Activated gamma-delta T cell (primary cell): ENCODE results near the gene PHF21B.

Experiments used
- DNase-seq: peaks from one replicate; lab custom pipeline; 2025; lab: John Stamatoyannopoulos, UW

PHF21B gene

DNA sequence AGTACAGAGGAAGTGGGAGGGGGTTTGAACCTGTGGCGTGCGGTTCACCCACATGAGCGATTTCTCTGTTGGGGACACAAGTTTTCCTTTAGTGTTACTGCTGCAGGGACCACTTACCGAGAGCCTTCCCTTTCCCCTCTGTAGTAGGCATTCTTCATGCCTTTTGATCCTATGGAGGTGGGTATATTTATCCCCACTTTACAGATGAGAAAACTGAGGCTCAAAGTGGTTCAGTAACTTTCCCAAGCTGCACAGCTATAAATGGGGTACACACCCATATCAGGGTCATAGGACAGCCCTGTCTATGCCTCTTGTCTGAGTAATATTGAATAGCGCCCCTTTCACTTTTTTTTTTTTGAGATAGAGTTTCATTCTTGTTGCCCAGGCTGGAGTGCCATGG is 3.3 kb upstream of the PHF21B start:
- DNase-seq, result no peak

DNA sequence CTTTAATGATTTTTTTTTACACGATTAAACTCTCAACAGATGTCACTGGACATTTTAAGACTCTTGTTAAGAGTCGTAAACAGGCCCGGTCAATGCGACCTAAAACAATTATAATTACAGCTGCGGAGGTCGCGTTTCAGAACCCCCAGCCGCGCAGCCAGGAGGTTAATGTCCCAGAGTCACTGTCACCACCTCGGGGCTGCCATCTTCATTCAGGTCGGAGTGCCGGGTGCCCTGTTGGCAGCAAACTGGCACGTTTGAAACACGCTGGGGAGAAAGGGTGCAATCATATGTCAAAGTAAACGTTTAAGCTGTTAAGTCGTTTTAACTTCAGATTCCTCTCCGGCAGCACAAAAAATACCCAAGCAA is 711 bp upstream of the PHF21B start:
- no peak for DNase-seq

DNA sequence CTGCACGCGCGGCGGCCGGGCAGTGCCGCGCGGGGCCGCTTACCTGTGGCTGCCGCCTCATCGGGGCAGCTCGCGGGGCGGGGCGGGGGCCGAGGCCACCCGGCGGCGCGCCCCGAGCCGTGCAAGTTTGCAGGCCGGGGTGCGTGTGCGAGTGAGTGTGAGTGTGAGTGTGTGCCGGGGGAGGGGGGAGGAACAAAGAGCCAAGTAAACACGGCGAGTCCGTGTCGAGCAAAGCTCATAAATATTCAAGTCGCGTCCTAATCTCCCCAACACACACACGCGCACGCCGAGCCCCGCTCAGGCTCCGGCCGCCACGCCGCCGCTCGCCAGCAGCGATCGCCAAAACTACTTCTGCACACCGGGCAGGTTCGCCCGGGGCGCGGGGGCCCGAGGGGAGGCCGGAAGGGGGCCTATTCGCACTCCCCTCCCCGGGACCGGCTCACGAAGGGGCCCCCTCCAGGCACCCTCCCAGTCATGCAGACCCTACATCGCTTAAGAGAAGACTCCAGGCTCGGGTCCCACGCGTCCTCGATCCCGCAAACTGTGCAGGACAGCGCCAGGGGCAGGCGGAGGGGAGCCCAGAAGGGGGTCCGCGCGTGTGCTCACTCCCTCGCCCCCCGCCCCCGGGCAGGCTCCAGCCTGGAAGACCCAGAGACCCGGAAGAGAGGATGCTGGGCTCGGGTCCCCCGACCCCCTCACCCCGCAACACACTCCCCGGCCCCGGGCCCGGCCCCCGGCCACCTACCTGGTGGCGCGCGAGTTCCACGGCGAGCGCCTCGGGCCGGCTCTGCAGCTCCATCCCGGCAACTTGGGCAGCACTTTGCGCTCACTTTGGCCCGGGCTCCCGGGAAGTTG is 827 bp downstream of the PHF21B start:
- DNase-seq, result no peak

DNA sequence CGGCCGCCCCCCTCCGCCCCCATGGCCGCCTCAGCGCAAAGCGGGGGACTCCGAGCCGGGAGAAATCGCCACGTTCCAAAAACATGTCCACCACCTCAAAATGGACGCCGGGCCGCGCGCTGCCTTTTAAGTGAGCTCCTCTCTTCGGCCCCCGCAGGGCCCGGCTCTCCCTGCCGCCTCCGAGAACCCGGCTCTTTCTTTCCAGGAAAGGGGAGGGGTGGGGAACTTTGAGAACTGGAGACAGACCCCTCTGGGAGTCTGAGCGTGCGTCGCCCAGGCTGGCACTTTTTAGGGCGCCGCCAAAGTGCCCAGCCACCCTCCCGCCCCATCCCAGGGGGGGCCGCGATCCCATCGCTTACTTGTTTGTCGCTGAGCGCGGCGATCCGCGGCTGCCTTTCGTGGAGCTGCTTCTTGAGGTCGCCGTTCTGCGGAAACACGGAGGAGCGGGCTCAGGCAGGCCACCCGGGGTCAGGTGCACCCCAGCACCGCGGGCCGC is 1.6 kb downstream of the PHF21B start:
- no peak for DNase-seq

DNA sequence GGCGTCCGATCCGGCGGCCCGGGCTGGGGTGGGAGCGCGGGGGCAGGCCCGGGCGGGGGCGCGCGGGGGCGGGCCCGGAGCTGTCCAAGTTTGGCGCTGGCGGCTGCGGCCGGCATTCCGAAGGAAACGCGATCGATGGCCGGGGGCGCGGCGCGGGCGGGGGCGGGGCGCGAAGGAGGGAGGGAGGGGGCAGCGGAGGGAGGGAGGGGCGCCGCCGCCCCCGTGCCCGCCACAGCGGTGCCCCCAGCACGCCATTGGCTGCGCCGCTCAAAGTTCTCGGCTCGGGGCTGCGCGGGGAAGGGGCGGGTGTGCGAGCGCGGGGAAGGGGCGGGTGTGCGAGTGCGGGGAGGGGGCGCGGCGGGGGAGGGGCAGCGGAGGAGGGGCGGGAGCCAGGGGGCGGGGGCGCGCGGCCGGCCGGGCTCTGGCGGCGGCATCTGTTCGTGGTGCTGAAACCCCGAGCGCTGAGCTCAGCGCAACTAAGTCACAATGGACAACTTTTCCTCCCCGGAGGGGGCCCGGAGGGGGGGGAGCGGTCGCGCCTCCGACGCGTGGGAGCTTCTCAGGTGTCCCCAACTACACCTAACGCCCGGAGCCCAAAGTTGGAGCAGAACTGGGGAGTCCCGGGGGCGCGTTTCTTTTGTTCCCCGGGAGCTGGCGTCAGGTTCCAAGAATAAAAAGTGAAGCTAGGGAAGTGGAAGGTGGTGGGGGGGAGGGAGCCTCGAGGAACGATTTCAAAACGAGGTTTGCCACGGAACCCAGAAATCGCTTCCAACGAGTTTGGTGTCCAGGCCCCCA is 2.2 kb downstream of the PHF21B start:
- DNase-seq, result no peak

DNA sequence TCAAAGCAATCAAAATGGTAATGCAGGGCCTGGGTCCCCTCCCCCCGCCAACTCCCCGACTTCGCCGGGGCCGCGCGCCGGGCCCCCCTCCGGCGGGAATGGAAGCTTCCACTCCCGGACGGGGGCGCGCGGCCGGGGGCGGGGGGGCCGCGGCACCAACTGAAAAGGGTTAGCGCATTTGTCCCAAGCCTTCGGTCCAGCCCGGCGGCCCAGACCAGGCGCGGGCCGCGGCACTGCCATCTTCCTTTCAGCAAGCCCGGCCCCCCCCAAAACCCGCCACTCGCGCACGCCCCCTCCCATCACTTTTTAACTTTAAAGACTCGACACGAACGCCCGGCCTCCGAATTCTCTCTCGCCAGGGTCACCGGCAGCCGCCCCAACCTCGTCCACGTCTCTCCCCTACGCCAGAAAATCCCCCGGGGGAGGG is 2.8 kb downstream of the PHF21B start:
- DNase-seq, result no peak

DNA sequence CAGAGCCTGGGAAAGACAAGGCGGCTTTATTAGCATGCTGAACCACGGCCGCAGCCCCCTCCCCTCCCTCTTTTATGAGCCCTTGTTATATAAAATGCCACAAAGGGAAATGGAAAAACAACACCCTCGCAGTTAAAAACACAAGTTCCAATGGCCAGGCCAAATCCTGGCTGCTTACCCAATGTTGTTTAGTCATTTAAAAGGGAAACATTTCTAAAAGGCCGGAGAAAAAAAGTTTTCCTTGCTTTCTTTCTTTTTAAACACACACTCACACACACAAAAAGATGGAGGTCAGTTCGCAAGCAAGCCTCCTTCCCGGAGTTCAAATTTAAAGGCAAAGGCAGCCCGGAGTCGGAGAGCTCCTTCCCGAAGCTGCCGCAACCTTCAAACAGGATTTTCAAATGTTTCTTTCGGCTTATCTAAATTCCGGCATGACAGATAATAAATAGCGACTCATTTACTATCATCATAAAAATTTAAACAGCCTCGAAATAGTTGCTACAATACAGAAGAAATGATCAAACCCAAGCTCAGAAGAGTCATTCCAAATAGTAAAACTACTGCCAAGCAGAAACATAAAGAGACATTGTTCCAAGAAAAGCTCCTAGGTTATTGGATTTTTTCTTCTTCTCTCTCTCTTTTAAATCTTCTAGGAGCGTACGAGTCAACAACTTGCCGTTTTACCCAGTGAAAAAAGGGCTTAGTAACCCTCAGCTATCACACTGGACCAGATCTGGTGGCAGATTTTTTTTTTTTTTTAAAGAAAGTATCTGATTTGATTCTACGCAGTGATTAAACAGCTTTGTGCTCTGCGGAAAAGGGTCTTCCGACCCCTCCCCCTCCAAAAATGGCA is 3.5 kb downstream of the PHF21B start:
- no peak for DNase-seq

DNA sequence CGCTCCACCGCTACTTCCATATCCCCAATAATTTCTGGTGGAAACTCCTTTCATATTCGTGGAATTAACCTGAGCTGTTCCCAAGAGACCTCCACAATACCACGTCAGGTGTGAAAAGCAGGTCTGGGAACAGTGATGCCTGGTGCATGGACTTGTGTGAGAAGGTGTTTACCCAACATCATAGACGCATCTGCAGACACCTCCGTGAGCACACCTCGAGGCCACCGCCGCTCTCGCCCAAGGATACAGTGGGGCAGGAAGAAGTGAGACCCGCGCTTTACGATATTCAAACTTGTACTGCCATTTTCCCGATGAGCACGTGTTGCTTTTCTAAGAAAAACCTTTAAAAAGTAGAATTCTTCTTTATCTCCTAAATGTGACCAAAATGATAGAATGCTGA is 8.2 kb downstream of the PHF21B start:
- no peak for DNase-seq

DNA sequence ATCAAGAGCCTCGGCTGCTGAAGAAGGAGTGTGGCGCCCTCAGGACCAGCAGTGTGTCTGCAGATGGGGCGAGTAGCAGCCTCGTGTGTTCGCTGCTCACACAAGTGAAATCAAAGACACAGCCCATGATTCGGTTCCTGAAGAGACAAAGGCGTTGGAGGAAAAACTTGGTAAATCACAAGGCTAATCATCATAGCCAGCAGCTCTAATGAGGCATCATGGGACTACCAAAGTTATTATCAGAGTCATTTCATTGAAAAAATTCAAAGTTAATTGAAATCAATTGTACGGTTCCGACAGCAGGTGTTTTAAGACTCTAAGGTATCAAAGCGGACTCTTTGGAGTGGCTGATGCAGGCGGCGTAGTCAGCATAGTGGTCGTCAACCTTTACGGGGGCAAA is 9.5 kb downstream of the PHF21B start:
- DNase-seq, result no peak

DNA sequence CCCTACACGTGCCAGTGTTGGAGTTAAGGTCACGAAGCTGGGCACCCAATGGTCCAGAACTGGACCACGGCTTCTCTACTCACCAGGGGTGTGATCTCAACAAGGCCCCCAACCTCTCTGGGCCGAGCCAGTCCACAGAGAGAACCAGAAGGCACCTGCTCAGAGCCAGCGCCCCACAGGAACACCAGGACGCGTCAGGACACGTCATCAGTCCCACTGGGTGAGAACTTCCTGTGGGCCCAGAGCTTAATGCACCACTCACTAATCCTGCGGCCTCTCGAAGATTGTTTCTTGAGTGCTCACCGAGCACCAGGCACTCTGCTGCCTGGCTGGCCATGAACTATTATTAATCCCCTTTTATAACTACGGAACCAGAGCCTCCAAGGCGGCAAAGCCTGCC is 10.1 kb downstream of the PHF21B start:
- DNase-seq, result no peak

DNA sequence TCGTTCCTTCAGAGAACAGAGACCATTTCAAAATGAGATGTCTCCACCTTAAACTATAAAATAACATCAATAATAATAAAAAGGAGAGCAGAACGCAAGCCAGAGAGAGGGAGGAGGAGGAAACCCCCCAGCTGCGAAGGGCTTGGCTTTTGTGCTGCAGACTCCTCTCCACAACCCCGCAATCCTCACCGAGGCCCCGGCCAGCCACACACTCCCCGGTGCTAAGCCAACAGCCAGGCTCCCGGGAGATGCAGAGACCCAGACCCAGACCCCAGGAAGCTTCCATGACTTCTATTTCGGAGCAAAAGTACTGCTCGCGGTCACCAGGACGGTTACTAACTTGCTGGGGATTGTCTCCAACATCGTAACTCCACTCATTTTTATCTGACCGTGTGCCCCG is 10.6 kb downstream of the PHF21B start:
- DNase-seq, result no peak

DNA sequence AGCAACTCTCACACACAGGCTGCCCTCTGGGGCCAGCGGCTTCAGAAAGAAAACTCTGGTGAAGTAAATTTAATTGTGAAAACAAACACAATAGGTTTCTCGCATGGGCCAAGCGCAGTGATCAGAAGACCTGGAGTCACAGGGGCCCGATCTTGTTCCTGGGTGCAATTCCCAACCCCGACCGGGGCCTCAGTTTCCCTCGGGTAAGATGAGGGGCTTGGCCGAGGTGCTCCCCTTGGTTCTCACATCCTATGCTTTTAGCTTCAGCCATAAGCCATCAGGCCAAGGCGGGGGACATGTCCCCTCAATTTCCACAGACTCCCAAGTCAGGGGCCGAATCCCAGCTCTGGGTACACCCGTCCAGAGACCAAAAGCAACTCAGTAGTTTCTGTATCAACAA is 11.5 kb downstream of the PHF21B start:
- DNase-seq, result no peak

DNA sequence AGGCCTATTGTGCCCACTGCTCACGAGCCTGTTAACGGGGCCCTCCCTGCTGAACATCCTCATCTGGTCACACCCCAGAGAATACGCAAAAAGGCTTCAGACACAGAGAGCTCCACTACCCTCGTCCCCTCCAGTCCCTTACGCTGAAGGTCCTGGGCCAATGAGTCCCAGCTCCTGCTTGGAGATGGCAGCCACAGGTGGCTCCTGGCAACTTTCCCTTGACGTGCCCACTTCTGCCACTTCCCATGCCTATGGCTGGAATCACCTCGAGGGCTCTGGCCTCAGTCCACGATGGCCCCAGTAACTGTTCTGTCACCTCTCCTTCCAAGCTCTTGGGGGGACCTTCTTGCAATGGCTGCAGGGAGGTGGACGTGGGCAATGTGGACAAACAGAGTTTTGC is 12.7 kb downstream of the PHF21B start:
- no peak for DNase-seq

DNA sequence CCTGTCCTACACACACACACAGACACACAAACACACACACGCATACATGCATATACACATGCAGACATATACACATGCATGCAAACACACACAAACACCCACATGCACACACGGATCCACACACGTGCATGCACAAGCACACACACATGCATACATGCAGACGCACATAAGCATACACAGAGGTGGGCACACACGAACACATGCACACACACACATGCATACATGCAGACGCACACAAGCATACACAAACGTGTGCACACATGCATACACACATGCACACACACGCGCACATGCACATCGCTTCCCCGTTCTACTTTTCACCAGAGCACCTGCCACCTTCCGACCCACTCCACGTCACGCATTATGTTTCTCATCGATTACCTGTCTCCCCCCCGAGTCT is 13.2 kb downstream of the PHF21B start:
- no peak for DNase-seq

DNA sequence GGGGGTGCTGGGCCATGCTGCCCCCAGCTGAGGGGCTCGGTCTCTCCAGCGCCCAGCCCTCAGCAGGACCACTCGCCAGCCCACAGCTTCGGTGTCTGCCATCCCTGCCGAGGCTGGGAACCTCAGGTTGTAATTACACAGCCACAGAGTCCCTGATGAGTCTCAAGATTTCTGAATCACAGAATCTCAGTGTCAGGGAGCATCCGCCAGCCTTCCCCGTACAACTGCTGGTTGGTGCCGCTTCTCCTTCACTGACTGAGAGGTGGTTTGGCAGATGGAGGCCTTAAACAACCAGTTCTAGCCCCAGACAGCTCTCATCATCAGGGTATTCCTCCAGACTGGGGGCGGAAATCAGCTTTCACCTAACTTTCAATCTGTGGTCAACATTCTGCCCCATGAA is 13.7 kb downstream of the PHF21B start:
- DNase-seq, result no peak

DNA sequence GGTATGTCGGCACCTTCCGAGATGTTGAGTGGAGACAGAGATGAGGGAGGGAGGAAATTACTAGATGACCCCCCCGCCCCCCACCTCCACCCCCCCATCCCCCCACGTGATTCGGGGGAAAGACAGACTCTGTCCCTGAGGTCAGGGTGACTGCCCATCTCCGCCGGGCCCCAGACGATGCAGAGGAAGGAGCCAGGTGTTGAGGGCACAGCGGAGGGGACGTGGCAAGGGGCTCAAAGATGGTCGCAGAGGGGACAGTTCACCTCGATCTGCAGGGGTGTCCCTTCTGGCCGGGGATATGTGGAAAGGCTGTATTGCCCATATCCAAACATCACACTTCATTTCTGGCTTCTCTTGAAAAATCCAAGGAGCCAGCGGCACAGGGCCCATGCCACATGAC is 14.1 kb downstream of the PHF21B start:
- DNase-seq, result no peak

DNA sequence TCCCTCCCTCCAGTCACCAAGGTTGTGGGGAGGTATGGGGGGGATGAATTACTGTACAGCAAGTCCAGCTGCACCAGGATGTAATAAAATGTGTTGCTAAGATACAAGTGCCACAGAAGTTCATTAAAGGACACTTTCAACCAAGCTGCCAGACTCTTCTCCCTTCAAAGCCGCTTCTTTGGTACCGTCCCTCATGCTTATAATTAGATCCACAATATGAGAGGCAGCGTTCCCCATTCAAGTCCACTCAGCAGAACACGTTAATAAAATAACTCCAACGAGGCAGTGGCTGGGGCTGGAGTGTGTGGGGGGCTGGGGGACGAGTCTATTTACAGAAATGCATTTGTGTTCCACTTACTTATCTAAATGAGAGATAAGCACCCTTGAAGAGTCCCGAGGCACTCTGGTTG is 14.7 kb downstream of the PHF21B start:
- no peak for DNase-seq

DNA sequence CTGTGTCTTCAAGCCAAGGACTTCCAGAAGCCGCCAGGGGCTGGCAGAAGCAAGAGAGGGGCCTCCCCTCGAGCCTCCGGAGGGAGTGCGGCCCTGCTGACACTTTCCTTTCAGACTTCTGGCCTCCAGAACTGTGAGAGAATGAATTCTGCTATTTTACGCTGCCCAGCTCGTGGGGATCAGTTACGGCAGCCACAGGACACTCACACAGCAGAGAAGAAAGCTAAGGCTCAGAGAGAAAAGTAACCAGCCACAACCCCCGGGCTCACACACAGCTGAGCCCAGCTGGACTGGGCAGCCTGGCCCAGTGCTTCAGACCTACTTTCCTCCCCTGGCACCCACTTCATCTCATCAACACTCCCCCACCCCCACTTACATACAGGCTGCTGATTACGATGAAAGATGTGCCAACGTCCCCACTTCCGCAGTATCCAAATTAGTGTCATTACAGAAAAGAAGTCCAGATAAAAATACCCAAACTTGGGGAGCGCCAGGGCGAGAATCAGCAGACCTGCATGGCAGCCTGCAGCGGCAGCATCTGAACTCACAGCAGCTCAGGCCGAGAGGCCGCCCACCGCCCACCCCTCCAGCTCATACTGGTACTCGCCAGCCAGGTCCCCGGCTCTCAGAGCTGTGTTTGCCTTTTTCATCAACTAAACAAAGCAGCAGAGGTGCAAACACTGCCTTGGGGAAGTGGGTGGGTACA is 15.3 kb downstream of the PHF21B start:
- no peak for DNase-seq

DNA sequence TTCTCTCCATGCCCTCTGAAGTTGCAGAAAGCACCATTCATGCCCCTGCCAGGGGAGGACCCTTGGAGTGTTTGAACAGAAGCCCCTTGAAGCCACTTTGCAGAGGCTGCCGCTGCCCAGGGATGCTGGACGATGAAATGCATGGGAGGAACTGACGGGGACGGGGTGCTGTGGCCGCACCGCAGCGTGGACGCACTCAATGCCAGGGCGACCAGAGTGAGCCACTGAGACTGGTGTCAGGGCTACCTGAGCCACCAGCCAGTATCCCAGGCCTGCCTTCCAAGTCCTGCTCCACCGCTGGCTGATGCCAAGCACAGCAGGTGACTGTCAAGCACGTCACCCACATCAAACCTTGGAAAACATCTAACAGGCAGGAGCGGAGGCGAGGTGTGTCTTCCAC is 17.6 kb downstream of the PHF21B start:
- DNase-seq, result no peak

DNA sequence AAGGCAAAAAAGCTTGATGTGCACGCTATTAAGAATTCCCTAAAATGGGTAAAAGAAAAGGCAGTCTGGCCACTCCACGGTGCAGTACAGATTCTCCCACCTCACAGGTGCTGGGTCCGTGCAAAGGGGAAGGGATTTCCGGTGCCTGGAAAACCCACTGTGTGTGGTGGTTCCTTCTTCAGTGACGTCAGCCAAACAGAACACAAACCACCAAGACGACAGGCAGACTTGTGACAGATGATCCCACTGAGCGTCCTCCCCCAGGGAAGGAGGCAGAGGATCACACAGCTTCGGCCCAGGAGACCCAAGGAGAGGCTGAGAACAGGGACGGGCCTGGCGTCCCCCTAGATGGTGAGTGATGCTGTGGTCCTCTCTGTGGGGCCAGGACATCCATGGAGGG is 18.6 kb downstream of the PHF21B start:
- DNase-seq, result no peak

DNA sequence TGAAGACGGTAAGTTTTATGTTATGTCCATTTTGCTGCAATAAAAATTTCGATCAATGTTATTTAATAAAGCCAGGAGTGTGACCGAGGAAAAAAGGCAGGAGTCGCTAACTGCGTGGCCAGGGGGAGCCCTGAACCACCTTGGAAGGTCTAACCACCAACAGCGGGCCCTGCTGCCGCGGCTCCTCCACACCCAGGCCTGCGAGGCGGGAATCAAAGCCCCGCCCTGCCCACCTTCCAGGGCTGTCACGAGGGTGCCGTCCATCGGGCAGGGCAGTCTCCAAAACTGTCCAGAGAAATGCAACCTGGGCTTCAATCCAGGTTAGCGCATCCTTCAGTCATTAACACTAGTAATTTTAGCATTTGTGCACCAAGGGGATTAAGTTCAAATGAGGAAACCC is 19.0 kb downstream of the PHF21B start:
- DNase-seq, result no peak

DNA sequence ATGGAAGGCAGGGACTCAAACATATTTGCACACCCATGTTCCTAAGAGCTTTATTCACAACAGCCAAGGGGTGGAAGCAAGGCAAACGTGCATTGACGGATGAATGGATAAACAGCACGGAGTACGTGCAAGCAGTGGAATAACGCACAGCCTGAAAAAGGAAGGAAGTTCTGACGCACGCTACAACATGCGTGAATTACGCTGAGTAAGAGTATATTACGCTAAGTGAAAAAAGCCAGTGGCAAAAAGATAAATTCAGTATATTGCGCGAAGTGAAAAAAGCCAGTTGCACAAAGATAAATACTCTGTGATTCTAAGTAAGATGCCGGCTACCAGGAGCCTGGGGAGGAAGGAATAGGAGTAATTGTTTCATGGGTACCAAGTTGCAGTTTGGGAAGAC is 19.5 kb downstream of the PHF21B start:
- no peak for DNase-seq
